A549 (cell line): ENCODE data around the gene HOXA5.

Experiments
- CHD2 ChIP-seq: fragments of 150-350 bp; IDR thresholded peaks from 2 replicates; pipeline ENCODE4 v1.6.1; 2014; ENCODE audit warnings: low read length; ENCODE audit not compliant: partially characterized antibody
- CTCF ChIP-seq: fragments of >200 bp; sonication (Bioruptor Twin); formaldehyde crosslinking; IDR thresholded peaks from 3 replicates; pipeline ENCODE4 v1.5.1; 2016
- POLR2A ChIP-seq: IDR thresholded peaks from 2 replicates; pipeline ENCODE4 v1.6.1; 2012; ENCODE audit warnings: mild to moderate bottlenecking, low read length
- RAD21 ChIP-seq, 2 experiments: fragments of >200 bp in 1 of 2; sonication (Bioruptor Twin) in 1 of 2; formaldehyde crosslinking in 1 of 2; IDR thresholded peaks in 1 of 2; conservative IDR thresholded peaks in 1 of 2; 2 replicates in 1 of 2; 3 replicates in 1 of 2; pipeline ENCODE4 v1.6.1; 2012 to 2018; ENCODE audit warnings: inconsistent platforms in 1 of 2
- USF2 ChIP-seq: fragments of 450-650 bp; IDR thresholded peaks from 2 replicates; pipeline ENCODE4 v1.6.1; 2014; ENCODE audit warnings: antibody characterized with exemption

GRCh38 chr7:27112955-27113949 is 30.2 kb downstream of the HOXA5 start:
- peak; percentile 8 for TF ChIP-seq POLR2A
- TF ChIP-seq RAD21 (conservative IDR thresholded peaks at IDR 0.05 in 1 of 2, IDR thresholded peaks at IDR 0.05 in 1 of 2) = 0 out of 5 replicates have a peak, but pooled peaks of 1 of the 2 experiments have one; percentile 21
- no peak for TF ChIP-seq CTCF
- no peak for TF ChIP-seq CHD2
- no peak for TF ChIP-seq USF2
